H9 (cell line): ENCODE measurements around the gene RNF126. TPM values are rescaled to one million over a fixed set of nuclear protein-coding genes. Genes with fewer than 3 reads are reported as not detected.
"Not testable (repeated sequence)": the region's sequence is repeated elsewhere in the genome, so short reads cannot be mapped to it uniquely, and the experiment has no call there.

Source experiments
- DNase-seq: peaks from one replicate; pipeline ENCODE4 v3.0.0-alpha.2; 2017
- H2AFZ ChIP-seq: one replicate; pipeline ENCODE4 v1.6.1; 2013; ENCODE audit warnings: mild to moderate bottlenecking, low read length, control low read depth, moderate library complexity
- H2AK5ac ChIP-seq: 2 replicates; pipeline ENCODE4 v1.6.1; 2013; ENCODE audit warnings: low read length, control low read depth, mixed read lengths; ENCODE audit not compliant: insufficient read length
- H2BK120ac ChIP-seq: one replicate; pipeline ENCODE4 v1.6.1; 2013; ENCODE audit warnings: low read depth, mild to moderate bottlenecking, low read length, control low read depth, inconsistent platforms; ENCODE audit not compliant: poor library complexity, severe bottlenecking
- H2BK12ac ChIP-seq: 2 replicates; pipeline ENCODE4 v1.6.1; 2013; ENCODE audit warnings: low read length, control low read depth, mixed read lengths, low read depth; ENCODE audit not compliant: insufficient read length
- H2BK15ac ChIP-seq: 2 replicates; pipeline ENCODE4 v1.6.1; 2013; ENCODE audit warnings: low read depth, low read length, control low read depth
- H2BK20ac ChIP-seq: one replicate; pipeline ENCODE4 v1.6.1; 2013; ENCODE audit warnings: low read depth, mild to moderate bottlenecking, low read length, control low read depth, inconsistent platforms; ENCODE audit not compliant: poor library complexity, severe bottlenecking
- H2BK5ac ChIP-seq: 2 replicates; pipeline ENCODE4 v1.6.1; 2013; ENCODE audit warnings: low read length, control low read depth, mixed read lengths; ENCODE audit not compliant: insufficient read length
- H3K14ac ChIP-seq: 2 replicates; pipeline ENCODE4 v1.6.1; 2013; ENCODE audit warnings: low read length, control low read depth; ENCODE audit not compliant: insufficient read depth
- H3K18ac ChIP-seq: 2 replicates; pipeline ENCODE4 v1.6.1; 2013; ENCODE audit warnings: low read depth, mild to moderate bottlenecking, mixed read lengths, low read length, control low read depth; ENCODE audit not compliant: insufficient read length
- H3K23ac ChIP-seq: 2 replicates; pipeline ENCODE4 v1.6.1; 2013; ENCODE audit warnings: low read length, control low read depth, mixed read lengths, low read depth; ENCODE audit not compliant: insufficient read length
- H3K23me2 ChIP-seq: 2 replicates; pipeline ENCODE4 v1.6.1; 2013; ENCODE audit warnings: low read depth, mild to moderate bottlenecking, mixed read lengths, low read length, control low read depth; ENCODE audit not compliant: insufficient read length, poor library complexity, severe bottlenecking
- H3K27ac ChIP-seq: 2 replicates; pipeline ENCODE4 v1.5.1; 2013; ENCODE audit warnings: low read length, control low read depth, mixed read lengths, low read depth; ENCODE audit not compliant: insufficient read length
- H3K27me3 ChIP-seq: 2 replicates; pipeline ENCODE4 v1.6.1; 2013; ENCODE audit warnings: low read length, control low read depth, inconsistent platforms; ENCODE audit not compliant: insufficient read depth
- H3K4ac ChIP-seq: 2 replicates; pipeline ENCODE4 v1.6.1; 2013; ENCODE audit warnings: low read depth, mild to moderate bottlenecking, control low read depth, inconsistent platforms, low read length, moderate library complexity
- H3K4me1 ChIP-seq: 2 replicates; pipeline ENCODE4 v1.6.1; 2013; ENCODE audit warnings: low read length, control low read depth, inconsistent platforms; ENCODE audit not compliant: insufficient read depth
- H3K4me2 ChIP-seq: 2 replicates; pipeline ENCODE4 v1.6.1; 2013; ENCODE audit warnings: low read length, control low read depth, mixed read lengths; ENCODE audit not compliant: insufficient read length, insufficient read depth
- H3K56ac ChIP-seq: 2 replicates; pipeline ENCODE4 v1.6.1; 2013; ENCODE audit warnings: low read depth, mild to moderate bottlenecking, mixed read lengths, low read length, control low read depth; ENCODE audit not compliant: insufficient read length
- H3K79me1 ChIP-seq: 2 replicates; pipeline ENCODE4 v1.6.1; 2013; ENCODE audit warnings: low read depth, mild to moderate bottlenecking, moderate library complexity, low read length, control low read depth, inconsistent platforms; ENCODE audit not compliant: insufficient read depth, poor library complexity, severe bottlenecking
- H3K79me2 ChIP-seq: 2 replicates; pipeline ENCODE4 v1.6.1; 2013; ENCODE audit warnings: low read length, control low read depth, inconsistent platforms; ENCODE audit not compliant: insufficient read depth
- H3K9ac ChIP-seq: 2 replicates; pipeline ENCODE4 v1.6.1; 2013; ENCODE audit warnings: low read length, control low read depth, mixed read lengths; ENCODE audit not compliant: insufficient read length; ENCODE audit errors: extremely low read depth
- H3K9me3 ChIP-seq: one replicate; pipeline ENCODE4 v1.6.1; 2013; ENCODE audit warnings: low read depth, low read length, inconsistent platforms; ENCODE audit not compliant: control insufficient read depth
- H3T11ph ChIP-seq: one replicate; pipeline ENCODE4 v1.6.1; 2013; ENCODE audit warnings: mild to moderate bottlenecking, low read length, control low read depth, inconsistent platforms
- H4K20me1 ChIP-seq: one replicate; pipeline ENCODE4 v1.6.1; 2013; ENCODE audit not compliant: control insufficient read depth, insufficient read length, insufficient read depth
- H4K5ac ChIP-seq: 2 replicates; pipeline ENCODE4 v1.6.1; 2013; ENCODE audit warnings: low read depth, mild to moderate bottlenecking, mixed read lengths, low read length, control low read depth; ENCODE audit not compliant: insufficient read length
- H4K8ac ChIP-seq: replicated peaks from 2 replicates; pipeline ENCODE4 v1.6.1; 2013; ENCODE audit warnings: low read length, control low read depth, mixed read lengths, low read depth; ENCODE audit not compliant: insufficient read length
- H4K91ac ChIP-seq: 2 replicates; pipeline ENCODE4 v1.6.1; 2013; ENCODE audit warnings: low read depth, mild to moderate bottlenecking, moderate library complexity, mixed read lengths, low read length, control low read depth; ENCODE audit not compliant: insufficient read length
- H3K27ac Mint-ChIP-seq, 3 experiments: 2 replicates in 2 of 3; 3 replicates in 1 of 3; pipeline ENCODE4 v1.8.0; 2020 to 2021; ENCODE audit warnings: mixed read lengths in 3 of 3, mild to moderate bottlenecking in 1 of 3, moderate library complexity in 1 of 3
- H3K27me3 Mint-ChIP-seq: 2 replicates; pipeline ENCODE4 v1.8.0; 2021; ENCODE audit warnings: low read depth, mild to moderate bottlenecking, moderate library complexity, mixed read lengths
- H3K36me3 Mint-ChIP-seq, 3 experiments: 2 replicates in 2 of 3; 3 replicates in 1 of 3; pipeline ENCODE4 v1.8.0; 2020 to 2021; ENCODE audit warnings: low read depth in 3 of 3, mixed read lengths in 3 of 3; ENCODE audit not compliant: insufficient read depth in 1 of 3
- H3K4me1 Mint-ChIP-seq, 2 experiments: 2 replicates each; pipeline ENCODE4 v1.8.0; 2020; ENCODE audit warnings: mixed read lengths in 2 of 2
- H3K4me3 Mint-ChIP-seq, 2 experiments: 2 replicates in 1 of 2; 3 replicates in 1 of 2; pipeline ENCODE4 v1.8.0; 2020 to 2021; ENCODE audit warnings: mild to moderate bottlenecking in 2 of 2, mixed read lengths in 2 of 2, moderate library complexity in 1 of 2
- H3K9me3 Mint-ChIP-seq, 2 experiments: 2 replicates in 1 of 2; 3 replicates in 1 of 2; pipeline ENCODE4 v1.8.0; 2020; ENCODE audit warnings: mild to moderate bottlenecking in 2 of 2, mixed read lengths in 2 of 2, moderate library complexity in 1 of 2
- WGBS: extraction: QIAGEN DNeasy Blood & Tissue Kit; methylation state at CpG from one replicate; pipeline ENCODE4 v1.1.7; 2013; ENCODE audit warnings: missing lambda C conversion rate, low lambda C conversion rate, mixed read lengths; ENCODE audit not compliant: insufficient read length; ENCODE audit errors: extremely low coverage; 5-methylcytosine and 5-hydroxymethylcytosine counted together
- total RNA-seq: library from RNA; stranded (reverse); gene quantifications from 2 replicates; pipeline ENCODE4 v1.2.1, GENCODE V29; 2021

Gene RNF126
- total RNA-seq, 1 experiment from 2014 or later: 81.9 TPM

DNA sequence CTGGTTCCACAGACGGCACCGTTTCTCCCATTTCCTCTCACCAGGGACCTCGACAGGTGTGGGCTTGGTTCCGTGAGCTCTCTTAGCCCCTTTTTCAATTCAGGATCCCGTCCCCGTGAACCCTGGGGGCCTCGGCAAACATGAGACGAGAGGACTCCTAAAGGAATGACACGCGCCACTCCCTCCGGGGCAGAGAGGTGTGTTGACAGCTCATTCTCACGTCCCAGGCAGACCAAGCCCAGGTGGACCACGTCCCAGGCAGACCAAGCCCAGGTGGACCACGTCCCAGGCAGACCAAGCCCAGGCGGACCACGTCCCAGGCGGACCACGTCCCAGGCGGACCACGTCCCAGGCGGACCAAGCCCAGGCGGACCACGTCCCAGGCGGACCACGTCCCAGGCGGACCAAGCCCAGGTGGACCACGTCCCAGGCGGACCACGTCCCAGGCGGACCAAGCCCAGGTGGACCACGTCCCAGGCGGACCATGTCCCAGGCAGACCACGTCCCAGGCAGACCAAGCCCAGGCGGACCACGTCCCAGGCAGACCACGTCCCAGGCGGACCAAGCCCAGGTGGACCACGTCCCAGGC, 4.1 kb upstream of the RNF126 start:
- peaks cover 10 to 14% of the 10 kb centered on the region in 2 experiments for H3K9me3 Mint-ChIP-seq
- not testable (repeated sequence) for H3K79me1 ChIP-seq, H3K23ac ChIP-seq, DNase-seq, H2BK12ac ChIP-seq, H3K18ac ChIP-seq, H3K4me1 ChIP-seq, H2BK15ac ChIP-seq, H3K4me1 Mint-ChIP-seq, H3K9ac ChIP-seq, H2BK20ac ChIP-seq, H2AFZ ChIP-seq, H4K8ac ChIP-seq, H3K4ac ChIP-seq, H2AK5ac ChIP-seq, H3K27ac ChIP-seq, H4K20me1 ChIP-seq, H3K23me2 ChIP-seq, H3K9me3 ChIP-seq, H2BK120ac ChIP-seq, H3K56ac ChIP-seq, H3K79me2 ChIP-seq, H3K4me3 Mint-ChIP-seq, H3T11ph ChIP-seq, H4K91ac ChIP-seq, H3K27me3 ChIP-seq, H3K27ac Mint-ChIP-seq, H3K14ac ChIP-seq, H4K5ac ChIP-seq, H3K4me2 ChIP-seq, H2BK5ac ChIP-seq, H3K36me3 Mint-ChIP-seq
- H3K27me3 Mint-ChIP-seq: peaks cover 33% of the 10 kb centered on the region
- no CpG with 5 or more reads among the region's 38 CpGs for WGBS
